Osteocyte (in vitro differentiated cells): Measurements from ENCODE around the gene PRSS1. TPM values are rescaled to one million over a fixed set of nuclear protein-coding genes. Genes with fewer than 3 reads are reported as not detected.
"Not testable (repeated sequence)": the region's sequence is repeated elsewhere in the genome, so short reads cannot be mapped to it uniquely, and the experiment has no call there.

Experiments used
- DNase-seq: peaks from one replicate; pipeline ENCODE4 v3.0.0; 2021; ENCODE audit warnings: mixed read lengths; ENCODE audit not compliant: unreplicated experiment; ENCODE audit errors: extremely low spot score
- H3K27ac Mint-ChIP-seq: one replicate; pipeline ENCODE4 v1.8.0; 2021; ENCODE audit warnings: mild to moderate bottlenecking, mixed read lengths; ENCODE audit not compliant: unreplicated experiment
- H3K27me3 Mint-ChIP-seq: one replicate; pipeline ENCODE4 v1.8.0; 2021; ENCODE audit warnings: mixed read lengths; ENCODE audit not compliant: unreplicated experiment
- H3K36me3 Mint-ChIP-seq: one replicate; pipeline ENCODE4 v1.8.0; 2021; ENCODE audit warnings: mixed read lengths; ENCODE audit not compliant: unreplicated experiment
- H3K4me1 Mint-ChIP-seq: one replicate; pipeline ENCODE4 v1.8.0; 2021; ENCODE audit warnings: mixed read lengths; ENCODE audit not compliant: unreplicated experiment
- H3K4me3 Mint-ChIP-seq: one replicate; pipeline ENCODE4 v1.8.0; 2021; ENCODE audit warnings: mild to moderate bottlenecking, moderate library complexity, mixed read lengths; ENCODE audit not compliant: unreplicated experiment
- H3K9me3 Mint-ChIP-seq: one replicate; pipeline ENCODE4 v1.8.0; 2021; ENCODE audit warnings: mixed read lengths; ENCODE audit not compliant: unreplicated experiment
- total RNA-seq: library from RNA; stranded (reverse); gene quantifications from 2 replicates; pipeline ENCODE4 v1.2.1, GENCODE V29; 2021
- TF ChIP-seq, protein P1 (sequence below): fragments of 200-600 bp; sonication (generic); IDR thresholded peaks from 2 replicates; pipeline ENCODE4 v1.5.0; 2021; ENCODE audit warnings: antibody characterized with exemption, mild to moderate bottlenecking, moderate library complexity

The PRSS1 gene
- total RNA-seq, 1 donor from 2014 or later, result not detected

DNA sequence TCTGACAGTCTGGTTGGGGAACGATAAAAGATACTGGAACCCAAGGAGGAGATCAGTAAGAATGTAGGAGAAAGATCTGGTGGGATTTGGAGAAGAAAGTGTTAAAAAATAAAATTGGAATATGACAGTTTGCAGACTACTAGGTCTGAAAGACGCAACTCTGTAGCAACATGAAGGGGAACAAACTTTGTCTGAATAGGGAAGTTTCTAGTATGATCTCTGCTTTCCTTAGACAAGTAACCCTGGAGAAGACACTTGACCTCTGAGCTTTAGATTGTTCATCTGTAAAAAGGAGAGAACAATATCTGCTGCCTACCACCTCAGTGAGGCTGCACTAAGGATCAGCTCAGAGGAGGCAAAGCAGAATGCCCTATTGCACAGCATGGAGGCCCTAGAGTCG lies 3.0 kb upstream of the PRSS1 start:
- H3K27me3 Mint-ChIP-seq, result peaks cover 14% of the 10 kb centered on the region
- H3K9me3 Mint-ChIP-seq, result no peaks in the 10 kb centered on the region
- TF ChIP-seq, protein P1, sequence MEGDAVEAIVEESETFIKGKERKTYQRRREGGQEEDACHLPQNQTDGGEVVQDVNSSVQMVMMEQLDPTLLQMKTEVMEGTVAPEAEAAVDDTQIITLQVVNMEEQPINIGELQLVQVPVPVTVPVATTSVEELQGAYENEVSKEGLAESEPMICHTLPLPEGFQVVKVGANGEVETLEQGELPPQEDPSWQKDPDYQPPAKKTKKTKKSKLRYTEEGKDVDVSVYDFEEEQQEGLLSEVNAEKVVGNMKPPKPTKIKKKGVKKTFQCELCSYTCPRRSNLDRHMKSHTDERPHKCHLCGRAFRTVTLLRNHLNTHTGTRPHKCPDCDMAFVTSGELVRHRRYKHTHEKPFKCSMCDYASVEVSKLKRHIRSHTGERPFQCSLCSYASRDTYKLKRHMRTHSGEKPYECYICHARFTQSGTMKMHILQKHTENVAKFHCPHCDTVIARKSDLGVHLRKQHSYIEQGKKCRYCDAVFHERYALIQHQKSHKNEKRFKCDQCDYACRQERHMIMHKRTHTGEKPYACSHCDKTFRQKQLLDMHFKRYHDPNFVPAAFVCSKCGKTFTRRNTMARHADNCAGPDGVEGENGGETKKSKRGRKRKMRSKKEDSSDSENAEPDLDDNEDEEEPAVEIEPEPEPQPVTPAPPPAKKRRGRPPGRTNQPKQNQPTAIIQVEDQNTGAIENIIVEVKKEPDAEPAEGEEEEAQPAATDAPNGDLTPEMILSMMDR, result no peak
- DNase-seq, result no peak
- H3K36me3 Mint-ChIP-seq, result no peaks in the 10 kb centered on the region
- H3K27ac Mint-ChIP-seq, result no peak overlapping the region
- no peak overlapping the region for H3K4me3 Mint-ChIP-seq
- H3K4me1 Mint-ChIP-seq, result no peaks in the 10 kb centered on the region

DNA sequence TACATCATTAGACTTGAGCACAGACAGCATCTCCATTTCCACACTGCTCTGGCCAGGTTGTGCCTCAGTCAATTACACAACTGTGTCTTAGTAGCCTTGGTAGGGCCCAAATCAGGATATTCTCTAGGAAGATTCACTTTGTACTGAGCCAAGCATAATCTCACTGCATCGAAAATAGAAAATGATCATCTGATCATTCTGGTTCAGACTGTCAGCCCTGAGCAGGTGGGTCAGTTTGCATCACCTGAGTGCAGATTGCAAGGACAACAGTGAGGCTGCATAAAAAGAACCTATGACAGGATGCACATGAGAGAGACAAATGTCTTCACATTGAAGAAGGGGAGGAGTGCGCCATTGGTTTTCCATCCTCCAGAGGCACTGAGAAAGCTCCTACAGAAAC lies 862 bp upstream of the PRSS1 start:
- not testable (repeated sequence) for H3K36me3 Mint-ChIP-seq, H3K4me1 Mint-ChIP-seq, H3K9me3 Mint-ChIP-seq, DNase-seq, H3K27ac Mint-ChIP-seq, H3K4me3 Mint-ChIP-seq
- peaks cover 10% of the 10 kb centered on the region for H3K27me3 Mint-ChIP-seq

DNA sequence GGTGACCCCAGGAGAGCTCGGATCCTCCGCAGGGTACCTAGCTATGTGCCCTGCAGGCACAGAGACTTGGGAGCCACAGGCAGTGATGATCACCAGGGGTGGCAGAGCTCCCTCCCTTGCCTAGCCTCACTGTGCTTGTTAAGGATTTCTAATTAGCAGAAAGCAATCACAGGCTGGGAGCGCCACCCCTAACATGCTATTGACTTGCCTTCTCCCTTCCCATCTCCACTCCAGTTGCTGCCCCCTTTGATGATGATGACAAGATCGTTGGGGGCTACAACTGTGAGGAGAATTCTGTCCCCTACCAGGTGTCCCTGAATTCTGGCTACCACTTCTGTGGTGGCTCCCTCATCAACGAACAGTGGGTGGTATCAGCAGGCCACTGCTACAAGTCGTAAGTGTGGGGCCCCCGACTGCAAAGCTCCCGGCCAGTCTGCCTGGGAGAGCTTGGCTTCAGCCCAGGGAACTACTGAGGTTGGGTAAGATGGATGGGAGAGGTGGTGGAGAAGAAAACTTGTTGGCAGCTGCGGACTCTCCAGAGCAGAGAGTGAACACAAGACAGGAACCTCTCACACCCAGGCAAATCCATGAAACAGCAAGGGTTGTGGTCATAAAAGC lies 1.2 kb downstream of the PRSS1 start:
- Mint-ChIP-seq H3K4me3 (no peak overlapping the region), H3K4me1 (no peaks in the 10 kb centered on the region), H3K9me3 (no peaks in the 10 kb centered on the region), H3K27me3 (peaks cover 7% of the 10 kb centered on the region), H3K27ac (no peak overlapping the region), H3K36me3 (no peaks in the 10 kb centered on the region)
- TF ChIP-seq, protein P1, result no peak
- peak; percentile 75 for DNase-seq

DNA sequence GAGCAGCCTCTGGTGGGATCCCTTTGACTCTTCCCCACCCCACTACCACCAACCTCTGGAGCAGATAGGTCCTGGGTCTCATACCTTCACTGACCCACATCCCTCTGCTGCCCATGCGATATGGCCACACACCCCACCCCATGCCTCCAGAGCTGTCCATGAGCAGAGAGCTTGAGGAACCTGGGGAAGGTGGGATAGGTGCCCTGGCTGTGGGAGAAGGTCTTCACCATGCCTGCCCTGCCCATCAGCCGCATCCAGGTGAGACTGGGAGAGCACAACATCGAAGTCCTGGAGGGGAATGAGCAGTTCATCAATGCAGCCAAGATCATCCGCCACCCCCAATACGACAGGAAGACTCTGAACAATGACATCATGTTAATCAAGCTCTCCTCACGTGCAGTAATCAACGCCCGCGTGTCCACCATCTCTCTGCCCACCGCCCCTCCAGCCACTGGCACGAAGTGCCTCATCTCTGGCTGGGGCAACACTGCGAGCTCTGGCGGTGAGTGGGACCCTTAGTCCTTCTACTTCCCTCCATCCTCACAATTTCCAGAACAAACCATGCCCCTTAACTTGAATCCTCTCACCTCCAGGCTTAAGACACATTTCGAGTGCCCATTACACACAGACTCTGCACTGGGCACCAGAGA lies 2.4 kb downstream of the PRSS1 start:
- not testable (repeated sequence) for H3K4me3 Mint-ChIP-seq, H3K9me3 Mint-ChIP-seq, H3K27me3 Mint-ChIP-seq, H3K27ac Mint-ChIP-seq, H3K4me1 Mint-ChIP-seq, H3K36me3 Mint-ChIP-seq
- peak; percentile 79 for DNase-seq

DNA sequence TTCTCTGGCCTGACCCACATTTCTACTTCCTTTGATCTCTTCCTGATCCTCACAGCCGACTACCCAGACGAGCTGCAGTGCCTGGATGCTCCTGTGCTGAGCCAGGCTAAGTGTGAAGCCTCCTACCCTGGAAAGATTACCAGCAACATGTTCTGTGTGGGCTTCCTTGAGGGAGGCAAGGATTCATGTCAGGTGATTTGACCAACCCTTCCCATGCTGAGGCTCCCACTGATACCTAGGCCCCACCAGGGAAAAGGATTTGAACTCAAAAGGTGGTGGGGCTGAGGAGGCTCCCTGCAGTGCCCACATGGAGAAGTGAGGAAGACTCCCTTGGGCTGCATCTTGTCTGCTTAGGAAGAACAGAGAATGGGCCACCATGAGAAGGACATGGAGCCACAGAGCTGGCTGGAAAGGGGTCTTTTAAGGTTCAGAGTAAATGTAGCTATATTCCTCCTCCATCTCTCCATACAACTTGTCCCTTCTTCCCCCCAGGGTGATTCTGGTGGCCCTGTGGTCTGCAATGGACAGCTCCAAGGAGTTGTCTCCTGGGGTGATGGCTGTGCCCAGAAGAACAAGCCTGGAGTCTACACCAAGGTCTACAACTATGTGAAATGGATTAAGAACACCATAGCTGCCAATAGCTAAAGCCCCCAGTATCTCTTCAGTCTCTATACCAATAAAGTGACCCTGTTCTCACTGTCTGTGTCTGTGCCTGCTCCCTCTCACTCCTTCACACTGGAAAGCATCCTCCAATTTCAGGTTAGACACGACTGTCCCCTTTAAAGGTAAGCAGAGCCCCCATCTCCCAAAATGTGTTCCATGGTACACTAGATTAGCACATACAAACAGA lies 3.3 kb downstream of the PRSS1 start:
- TF ChIP-seq, protein P1, result no peak
- Mint-ChIP-seq H3K27ac (no peak overlapping the region), H3K27me3 (peaks cover 7% of the 10 kb centered on the region), H3K9me3 (no peaks in the 10 kb centered on the region), H3K4me1 (no peaks in the 10 kb centered on the region), H3K4me3 (no peak overlapping the region), H3K36me3 (no peaks in the 10 kb centered on the region)
- peak; percentile 64 for DNase-seq

DNA sequence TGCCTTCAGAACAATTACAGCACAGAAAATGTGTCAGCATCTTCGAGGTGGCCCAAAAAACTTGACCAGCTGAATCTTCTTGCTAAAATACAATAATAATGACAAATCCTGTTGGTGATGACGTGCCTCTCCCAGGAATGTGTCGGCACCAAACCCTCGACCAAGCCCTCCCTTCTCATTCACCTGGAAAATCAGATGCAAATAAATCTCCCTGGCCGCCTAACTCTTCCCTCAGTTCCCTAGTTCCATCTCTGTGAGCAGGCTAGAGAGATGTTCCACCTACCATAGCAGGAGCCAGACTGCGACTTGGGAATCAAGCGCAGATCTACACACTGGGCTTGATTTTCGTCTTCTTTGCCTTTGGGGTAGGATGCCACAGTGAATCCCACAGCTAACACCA lies 4.1 kb downstream of the PRSS1 start:
- TF ChIP-seq, protein P1, result no peak
- Mint-ChIP-seq H3K4me1 (no peaks in the 10 kb centered on the region), H3K36me3 (no peaks in the 10 kb centered on the region), H3K9me3 (no peaks in the 10 kb centered on the region), H3K4me3 (no peak overlapping the region), H3K27me3 (peaks cover 2% of the 10 kb centered on the region), H3K27ac (no peak overlapping the region)
- DNase-seq, result no peak

DNA sequence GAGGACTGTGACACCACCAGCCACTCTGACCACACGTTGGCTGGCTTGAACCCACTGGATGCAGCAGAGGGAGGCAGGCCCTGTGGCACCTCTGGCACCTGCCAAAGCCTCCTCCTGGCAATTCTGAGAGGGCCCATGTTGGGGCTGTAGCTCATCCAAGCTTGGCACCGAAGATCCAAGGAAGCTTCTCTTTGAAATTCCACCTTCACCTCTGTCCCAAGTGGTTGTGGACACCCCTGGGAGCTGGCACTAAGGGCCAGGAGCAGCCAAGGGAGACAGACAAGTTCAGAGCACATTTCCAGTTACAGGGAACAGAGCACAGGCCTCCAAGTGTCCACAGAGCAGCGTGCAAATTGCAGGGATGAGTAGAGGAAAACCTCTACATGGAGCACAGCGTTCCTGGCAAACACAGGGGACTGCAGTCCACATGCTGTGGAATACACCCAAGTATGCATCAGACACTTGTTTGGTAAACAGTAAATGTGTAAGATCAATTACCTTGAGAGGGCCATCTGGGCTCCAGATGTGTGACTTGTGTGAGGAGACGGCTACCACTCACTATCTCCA lies 4.7 kb downstream of the PRSS1 start:
- not testable (repeated sequence) for H3K4me3 Mint-ChIP-seq, H3K4me1 Mint-ChIP-seq, H3K27me3 Mint-ChIP-seq, H3K27ac Mint-ChIP-seq, H3K9me3 Mint-ChIP-seq, H3K36me3 Mint-ChIP-seq
- DNase-seq, result peak; percentile 73
